Measurements from ENCODE around the gene NECTIN3. TPM values are rescaled to one million over a fixed set of nuclear protein-coding genes. Genes with fewer than 3 reads are reported as not detected.
A peak's percentile ranks its signal among the peaks of the same experiment; 100 is the strongest.

Gene NECTIN3, protein sequence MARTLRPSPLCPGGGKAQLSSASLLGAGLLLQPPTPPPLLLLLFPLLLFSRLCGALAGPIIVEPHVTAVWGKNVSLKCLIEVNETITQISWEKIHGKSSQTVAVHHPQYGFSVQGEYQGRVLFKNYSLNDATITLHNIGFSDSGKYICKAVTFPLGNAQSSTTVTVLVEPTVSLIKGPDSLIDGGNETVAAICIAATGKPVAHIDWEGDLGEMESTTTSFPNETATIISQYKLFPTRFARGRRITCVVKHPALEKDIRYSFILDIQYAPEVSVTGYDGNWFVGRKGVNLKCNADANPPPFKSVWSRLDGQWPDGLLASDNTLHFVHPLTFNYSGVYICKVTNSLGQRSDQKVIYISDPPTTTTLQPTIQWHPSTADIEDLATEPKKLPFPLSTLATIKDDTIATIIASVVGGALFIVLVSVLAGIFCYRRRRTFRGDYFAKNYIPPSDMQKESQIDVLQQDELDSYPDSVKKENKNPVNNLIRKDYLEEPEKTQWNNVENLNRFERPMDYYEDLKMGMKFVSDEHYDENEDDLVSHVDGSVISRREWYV
- 57.7 and 106 TPM in 2 replicates for total RNA-seq

DNA sequence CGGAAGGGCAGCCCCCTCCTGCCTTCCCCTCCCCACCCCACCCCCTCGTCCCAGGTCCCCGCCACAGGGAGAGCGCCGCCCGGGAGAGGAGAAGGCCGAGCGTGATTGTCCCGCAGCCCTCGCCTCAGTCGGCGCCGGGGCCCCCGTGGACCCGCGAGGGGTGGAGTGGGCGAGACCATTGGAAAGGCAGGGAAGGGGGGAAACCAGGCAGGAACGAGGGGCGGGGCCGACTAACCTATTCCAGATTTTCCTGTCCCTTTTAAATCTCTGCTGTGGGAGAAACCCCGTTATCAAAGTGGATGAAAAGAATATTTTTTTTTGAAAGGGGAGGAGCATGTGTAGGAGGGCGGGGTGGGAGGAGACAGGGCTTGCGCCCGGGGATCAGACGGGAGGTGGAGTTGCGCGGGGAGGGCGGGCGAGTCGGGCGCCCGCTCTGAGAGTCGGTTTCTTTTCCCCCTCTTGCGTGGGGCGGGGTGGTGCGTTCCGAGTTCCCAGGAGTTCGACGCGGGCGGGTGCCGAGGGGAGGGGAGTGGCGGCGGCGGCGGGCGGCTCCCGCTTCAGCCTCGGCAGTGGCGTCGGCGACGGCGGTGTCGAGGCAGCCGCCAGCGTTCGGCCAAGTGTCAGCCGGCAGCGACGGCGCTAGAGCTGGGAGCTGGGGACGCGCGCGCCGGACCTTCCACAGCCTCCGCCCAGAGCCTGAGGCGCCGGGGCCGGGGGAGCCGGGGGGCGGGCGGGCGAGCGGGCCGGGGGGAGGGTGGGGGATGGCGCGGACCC, at the start of gene NECTIN3:
TSS of gene NECTIN3 (plus strand) at position 560 of the 774 bp plus-strand sequence. CDS start at position 762, 202 bp downstream.
- peak; percentile 92 for DNase-seq

DNA sequence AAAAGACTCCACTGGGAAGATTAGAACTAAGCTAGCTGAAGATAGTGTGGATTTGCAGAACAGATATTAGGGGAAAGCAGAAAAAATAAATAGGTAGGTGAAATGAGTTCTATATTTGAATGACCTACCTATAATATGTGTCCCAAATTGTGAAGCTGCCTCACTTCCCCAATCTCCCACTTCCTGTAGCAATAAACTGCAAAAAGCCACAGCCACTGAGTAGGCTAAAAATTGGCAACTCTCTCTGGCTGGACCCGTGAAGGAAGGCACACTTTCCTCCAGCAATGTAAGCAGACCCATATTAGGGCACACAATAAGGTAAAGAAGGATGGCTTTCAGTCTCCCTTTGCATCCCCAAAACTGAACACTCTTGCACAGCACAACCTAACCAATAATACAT, 43.7 kb upstream of the NECTIN3 start:
- no peak for DNase-seq

DNA sequence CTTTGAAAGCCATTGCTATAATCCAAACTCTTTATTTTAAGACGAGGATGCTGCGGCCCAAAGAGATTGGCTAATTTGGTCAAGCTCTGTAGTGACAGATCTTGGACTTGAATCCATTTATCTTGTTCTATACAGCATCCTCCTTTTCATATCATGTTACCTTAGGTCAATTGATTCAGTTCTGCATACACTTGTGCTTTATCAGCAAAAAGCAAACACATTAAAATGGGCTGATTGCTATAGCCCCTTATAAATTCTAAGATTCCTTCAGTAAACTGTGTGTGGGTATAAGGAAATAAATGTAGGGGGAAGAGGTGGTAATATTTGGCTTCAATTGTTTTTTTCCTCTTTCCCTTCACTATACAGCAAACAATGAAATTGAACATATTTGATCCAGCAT, 40.1 kb upstream of the NECTIN3 start:
- no peak for DNase-seq

DNA sequence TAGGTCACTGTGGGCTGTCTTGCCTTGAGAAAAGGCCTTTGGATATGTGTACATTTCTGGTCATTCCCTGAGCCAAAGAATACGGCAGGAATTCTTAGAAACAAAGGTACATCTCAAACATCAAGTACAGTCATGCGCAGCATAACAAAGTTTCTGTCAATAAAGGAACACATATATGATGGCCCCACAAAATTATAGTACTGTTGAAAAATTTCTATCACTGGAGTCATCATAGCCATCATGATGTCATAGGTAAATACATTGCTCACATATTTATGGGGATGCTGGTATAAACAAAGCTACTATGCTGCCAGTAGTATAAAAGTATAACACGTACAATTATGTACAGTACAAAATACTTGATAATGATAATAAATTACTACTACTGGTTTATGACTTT, 38.9 kb upstream of the NECTIN3 start:
- no peak for DNase-seq

DNA sequence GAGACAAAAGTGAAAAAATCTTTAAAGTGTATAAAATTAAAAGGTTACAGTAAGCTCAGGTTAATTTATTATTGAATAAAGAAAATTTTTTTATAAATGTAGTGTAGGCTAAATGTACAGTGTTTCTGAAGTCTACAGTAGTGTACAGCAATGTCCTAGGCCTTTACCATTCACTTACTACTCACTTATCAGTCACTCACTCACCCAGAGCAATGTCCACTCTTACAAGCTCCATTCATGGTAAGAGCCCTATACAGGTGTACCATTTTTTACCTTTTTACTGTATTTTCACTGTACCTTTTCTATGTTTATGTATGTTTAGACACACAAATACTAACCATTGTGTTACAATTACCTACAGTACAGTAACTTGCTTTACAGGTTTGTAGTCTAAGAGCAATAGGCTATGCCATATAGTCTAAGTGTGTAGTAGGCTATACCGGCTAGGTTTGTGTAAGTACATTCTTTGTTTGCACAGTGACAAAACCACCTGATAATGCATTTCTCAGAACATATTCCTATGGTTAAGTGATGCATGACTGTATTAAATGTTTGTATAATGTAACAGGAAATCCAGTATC, 38.1 kb upstream of the NECTIN3 start:
- no peak for DNase-seq

DNA sequence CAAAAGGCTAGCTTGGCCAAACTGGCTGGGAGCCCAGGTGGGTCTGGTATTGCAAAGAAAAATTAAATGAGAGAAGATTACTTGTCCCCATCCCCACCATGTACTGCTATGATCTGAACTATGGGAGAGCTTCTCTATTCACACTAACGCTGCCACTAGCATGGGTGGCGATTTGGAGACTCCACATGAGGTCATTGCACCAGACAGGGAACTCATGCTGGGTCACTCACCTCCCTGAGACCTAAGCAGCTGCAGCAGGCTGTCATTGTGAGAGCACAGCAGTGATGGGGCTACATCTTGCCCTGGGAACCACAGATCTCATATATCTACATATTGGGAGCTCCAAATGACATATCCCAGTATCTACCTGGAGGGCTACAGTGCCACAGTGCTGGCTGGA, 36.3 kb upstream of the NECTIN3 start:
- DNase-seq, result no peak

DNA sequence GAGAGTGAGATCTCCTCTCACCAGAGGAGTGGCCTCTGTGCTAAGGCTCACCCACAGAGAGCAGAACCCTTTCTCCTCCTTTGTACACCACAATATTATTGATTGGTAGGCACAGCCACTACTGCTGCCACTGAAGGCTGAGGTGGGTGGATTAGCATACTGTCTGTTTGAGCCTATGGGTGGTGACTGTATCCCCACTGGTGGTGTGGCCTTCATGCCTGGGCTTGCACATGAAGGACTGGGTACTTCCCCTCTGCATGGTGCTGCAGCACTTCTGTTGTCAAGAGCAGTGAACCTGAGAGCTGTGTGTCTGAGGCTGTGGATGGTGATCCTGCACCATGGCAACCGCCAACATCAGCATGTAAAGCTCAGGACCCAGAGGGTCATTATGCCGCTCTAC, 35.7 kb upstream of the NECTIN3 start:
- DNase-seq, result no peak

DNA sequence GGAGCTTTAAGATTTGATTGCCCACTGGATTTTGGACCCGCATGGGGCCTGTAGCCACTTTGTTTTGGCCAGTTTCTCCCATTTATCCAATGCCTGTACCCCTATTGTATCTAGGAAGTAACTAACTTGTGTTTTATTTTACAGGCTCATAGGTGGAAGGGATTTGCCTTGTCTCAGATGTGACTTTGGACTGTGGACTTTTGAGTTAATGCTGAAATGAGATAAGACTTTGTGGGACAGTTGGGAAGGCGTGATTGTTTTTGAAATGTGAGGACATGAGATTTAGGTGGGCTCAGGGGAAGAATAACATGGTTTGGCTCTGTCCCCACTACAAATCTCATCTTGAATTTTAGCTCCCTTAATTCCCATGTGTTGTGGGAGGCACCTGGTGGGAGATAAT, 30.7 kb upstream of the NECTIN3 start:
- no peak for DNase-seq

DNA sequence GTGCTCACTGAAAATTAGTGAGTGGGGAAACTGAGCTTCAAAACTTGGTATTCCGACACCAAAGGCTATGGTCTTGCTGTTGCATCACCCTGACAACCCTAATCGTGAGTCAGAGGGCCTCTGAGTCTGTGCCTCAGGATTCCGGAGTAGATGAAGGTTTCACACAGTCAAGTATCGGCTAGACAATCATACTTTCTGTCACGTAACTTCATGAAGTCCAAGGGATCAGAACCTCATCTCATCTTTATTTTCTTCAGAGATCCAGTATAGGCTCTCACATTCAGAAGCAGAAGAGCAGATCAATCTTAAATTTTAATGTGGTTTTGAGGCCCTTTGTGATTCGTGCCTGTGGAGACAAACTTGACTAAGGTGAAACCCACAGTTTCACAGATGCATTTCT, 26.1 kb upstream of the NECTIN3 start:
- no peak for DNase-seq

DNA sequence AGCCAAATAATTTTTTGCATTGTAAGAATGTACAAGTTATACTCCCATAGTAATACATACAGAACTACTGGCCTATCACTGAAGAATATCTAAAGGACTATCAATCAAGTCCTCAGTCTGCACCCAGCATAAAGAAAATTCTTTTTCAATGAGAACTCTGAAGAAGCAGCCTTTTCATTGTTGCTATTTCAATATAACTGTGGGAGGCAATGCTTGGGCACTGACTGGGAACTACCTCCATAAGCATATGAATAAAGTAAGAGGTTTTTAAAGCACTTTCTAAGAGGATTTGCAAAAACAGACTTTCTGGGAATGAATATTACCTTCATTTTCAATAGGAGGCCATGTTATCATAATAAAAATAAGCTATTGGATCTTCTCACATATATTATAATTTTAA, 24.6 kb upstream of the NECTIN3 start:
- no peak for DNase-seq

DNA sequence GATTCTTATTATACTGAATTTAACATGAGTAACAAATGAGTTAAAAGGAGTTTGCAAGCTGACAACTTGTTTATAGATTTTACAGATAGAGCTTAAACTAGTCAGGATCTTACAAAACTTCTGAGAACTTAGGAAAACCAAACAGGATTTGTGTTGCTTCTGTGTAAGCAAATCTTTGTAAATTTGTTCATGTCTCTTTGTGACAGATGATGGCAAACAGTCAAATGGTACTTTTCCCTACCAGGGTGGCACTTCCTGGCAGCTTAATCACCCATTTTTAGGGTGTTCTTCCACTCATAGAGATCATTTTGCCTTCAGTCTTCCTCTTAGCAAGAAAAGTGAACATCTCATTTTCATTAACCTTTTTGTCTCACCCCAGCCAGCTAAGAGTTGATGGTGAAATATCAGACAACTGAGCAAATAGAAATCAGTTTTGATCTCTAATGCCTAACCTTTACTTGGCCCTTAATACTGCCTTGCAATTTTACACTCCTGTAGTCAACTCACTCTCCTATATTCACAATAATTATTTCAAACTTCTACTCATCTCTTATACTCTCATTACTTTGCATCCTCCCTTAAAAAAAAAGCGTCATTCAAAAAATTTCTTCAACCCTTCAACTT, 23.7 kb upstream of the NECTIN3 start:
- no peak for DNase-seq

DNA sequence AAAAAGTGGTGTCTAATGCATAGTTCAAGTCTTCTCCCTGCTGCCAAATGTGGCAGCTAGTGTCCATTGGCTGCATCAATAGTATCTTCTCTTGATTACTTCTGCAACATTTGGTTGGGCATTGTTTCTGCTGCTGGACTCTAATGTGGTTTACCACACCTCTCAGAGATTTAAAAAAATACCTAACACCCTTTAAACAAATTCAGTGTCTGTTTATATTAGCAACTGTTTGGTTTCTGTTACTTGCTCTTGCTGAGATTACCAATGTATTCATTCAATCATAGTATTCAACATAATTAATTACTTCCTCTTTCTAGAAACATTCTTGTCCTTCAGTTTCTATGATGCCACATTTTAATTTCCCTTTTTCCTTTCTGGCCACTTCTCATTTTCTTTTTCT, 20.3 kb upstream of the NECTIN3 start:
- DNase-seq, result no peak

DNA sequence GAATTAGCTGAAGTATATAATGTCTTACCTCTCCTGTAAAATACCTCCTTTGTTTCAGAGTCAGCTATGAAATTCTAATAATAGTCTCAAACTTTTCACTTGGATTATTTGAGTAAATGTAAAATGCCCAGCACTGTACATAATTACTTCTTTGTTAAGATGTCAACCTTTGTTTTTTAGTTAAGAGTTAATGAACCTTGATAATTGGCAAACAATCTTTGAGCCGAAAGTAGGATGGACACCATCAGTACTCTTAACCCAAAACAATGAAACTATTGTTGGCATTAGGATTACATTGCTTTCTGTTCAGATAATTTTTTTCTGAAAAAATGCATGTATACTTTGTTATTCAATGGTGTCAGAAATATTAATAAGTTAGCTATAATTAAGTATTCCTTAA, 3.0 kb upstream of the NECTIN3 start:
- DNase-seq, result no peak

DNA sequence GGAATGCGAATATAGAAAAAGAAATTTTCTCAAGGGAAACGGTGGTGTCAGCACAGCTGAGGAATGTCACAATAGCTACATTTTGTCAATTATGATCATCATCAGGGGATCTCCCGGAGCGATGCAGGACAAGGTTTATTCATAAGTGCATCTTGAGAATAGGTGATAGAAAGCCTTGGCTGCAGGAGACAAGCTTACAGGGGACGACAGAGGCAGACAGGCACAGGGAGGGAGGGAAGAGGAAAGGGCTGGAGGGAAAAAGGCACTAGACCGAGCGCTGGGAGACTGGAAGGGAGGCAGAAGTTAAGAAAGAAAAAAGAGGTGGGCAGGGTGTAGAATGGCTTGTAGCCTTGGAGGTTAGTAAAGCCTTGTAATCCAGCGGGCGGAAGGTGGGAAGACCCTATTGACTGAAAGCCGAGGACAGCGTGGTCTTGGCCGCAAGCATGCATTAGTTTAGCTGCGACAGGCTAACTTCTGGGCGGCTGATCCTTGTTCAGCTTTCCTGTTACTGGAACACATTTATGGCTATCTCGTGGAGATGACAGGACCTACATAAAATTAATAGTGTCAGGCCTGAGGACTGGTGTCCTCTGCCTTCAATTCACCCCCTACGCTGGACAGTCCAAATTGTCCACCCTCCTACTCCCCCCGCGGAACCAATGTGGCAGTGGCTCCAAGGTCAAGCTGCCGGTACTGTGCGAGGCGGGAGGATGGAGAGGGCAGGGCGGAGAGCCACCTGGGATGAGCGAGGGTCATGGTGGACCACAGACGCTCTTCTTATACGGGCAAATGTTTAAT, 1.4 kb upstream of the NECTIN3 start:
- DNase-seq, result no peak

DNA sequence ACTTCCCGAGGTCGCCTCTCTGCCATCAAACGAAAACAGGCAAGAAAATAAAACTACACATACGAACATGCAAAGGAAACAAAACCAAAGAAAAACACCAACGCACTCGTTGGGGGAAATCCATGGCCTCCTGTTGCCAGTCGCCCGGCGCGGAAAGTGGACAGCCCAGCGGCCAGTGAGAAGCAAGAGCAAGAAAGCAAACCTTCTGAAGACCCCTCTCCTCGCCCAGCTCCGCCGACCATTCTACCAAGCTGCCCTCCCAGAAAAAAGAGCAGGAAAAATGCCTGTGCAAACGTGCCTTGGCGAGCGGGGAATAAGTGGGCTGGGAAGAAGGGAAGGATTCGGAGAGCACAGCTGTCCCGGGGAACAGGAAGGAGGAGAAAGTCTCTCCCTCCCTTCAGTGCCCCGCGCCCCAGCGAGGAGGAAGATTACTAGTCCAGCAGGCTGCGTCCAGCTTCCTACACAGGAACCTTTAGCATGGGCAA, 802 bp upstream of the NECTIN3 start:
- peak; percentile 50 for DNase-seq

DNA sequence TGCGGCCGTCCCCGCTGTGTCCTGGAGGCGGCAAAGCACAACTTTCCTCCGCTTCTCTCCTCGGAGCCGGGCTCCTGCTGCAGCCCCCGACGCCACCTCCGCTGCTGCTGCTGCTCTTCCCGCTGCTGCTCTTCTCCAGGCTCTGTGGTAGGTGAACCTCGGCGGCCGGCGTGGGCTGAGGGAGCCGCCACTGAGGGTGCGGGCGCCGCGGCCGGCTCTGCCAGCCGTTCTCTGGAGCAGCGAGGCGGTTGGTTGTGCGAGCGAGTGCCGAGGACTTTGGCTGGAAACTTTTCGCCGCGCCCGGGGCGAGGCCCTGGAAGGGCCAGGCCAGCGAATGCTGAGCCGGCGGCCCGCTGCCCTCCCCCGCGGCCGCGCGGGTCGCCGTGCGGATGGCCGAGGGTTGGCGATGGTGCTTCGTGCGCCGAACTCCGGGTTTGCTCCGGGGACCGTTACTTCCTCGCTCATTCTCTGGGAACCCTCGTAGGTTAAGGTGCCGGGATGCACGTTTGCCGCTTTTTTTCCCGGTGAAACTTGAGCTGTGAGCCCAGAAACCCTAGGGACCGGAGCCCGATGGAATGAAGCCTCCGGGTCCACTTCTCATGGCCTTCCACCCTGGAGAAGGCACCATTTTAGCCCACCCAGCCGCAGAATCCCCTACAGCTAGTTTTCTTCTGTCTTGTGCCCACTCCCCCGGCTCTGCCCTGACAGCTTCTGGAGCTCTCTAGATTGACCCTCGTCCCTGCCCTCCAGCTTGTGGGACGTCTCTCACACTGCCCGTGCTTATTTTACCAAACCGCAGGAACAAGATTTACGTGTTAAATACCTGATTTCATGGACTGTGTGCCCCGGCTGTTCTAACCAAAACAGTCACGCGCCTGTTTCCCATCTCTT, 660 bp downstream of the NECTIN3 start:
- DNase-seq, result peak; percentile 31

DNA sequence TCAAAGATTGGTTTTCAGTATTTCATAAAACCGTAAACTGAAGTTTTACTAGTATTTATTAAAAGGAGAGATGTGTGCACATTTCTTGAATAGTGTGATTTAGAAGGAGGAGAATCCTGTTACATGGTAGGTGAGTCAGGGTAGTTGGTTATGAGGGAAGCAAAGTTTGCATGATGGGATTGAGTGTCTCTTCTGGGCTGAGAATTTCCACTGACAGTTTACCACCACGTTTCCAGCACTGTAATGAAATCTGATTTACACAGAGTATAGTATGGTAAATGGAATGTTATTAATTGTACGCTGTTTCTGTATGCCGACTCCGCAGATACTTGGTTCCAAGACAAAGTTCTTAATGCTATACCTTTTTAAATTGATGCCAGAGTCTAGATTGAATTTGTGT, 1.6 kb downstream of the NECTIN3 start:
- peak; percentile 9 for DNase-seq

DNA sequence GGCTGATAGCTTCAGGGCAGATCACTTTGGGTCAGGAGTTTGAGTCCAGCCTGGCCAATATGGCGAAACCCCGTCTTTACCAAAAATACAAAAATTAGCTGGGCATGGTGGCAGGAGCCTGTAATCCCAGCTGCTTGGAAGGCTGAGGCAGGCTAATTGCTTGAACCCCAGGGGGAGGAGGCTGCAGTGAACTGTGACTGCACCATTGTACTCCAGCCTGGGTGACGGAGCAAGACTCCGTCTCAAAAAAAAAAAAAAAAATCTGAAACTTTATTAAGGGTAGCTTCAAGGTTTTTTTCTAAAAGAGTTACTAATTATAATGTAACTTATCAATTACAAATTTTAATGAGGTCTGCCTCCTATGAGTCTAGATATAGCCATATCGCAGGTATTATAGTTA, 5.1 kb downstream of the NECTIN3 start:
- no peak for DNase-seq

DNA sequence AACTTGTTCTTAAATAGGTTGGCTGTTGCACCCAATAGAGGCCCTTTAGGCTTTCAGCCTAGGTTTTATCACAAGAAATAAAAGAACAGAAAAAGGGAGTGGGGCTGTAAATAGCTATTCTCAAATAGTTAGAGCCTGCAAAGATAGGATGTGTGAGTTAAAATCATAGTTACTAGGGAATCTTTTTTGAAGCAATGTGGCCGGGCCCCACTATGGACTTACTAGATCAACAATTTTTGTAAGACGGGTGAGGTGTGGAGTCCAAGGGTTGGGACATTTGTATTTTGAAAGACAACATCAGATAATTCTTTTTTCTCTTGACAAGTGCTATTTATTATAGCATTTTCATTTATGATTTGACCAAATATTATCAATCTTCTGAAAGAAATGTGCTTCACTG, 5.8 kb downstream of the NECTIN3 start:
- no peak for DNase-seq

DNA sequence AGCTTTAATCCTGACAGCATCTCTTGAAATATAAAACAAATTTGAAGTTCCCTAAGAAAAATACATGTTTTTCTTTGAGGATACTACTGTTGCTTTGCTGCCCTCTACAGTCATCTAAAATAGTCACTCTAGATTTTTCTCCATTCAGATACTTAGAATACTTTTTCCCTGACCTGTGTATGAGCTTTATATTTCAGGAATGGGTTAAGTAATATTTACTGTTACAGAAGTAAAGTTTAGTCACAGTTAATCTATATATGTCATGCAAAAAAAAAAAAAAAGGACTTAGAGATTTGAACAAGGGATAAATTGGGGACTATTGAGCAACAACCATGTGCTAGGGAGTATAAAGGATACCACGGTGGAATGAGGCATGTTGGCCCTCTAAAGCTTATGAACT, 8.8 kb downstream of the NECTIN3 start:
- peak; percentile 50 for DNase-seq

DNA sequence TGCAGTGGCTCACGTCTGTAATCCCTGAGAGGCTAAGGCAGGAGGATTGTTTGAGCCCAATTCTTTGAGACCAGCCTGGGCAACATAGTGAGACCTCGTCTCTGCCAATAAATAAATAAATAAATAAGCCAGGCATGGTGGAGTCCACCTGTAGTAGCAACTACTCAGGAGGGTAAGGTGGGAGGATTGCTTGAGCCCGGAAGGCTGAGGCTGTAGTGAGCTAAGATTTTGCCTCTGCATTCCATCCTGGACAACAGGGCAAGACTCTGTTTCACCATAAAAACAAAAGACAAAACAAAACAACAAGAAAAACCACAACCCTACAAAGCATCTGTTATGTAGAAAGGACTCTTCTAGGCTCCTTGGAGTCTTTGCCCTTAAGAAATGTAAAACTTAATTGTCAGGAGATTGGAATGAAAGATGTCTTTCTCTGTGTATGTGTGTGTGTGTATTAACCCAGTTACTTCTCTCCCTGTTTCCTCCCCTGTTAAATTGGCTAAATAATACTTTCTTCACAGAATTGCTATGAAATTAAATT, 9.5 kb downstream of the NECTIN3 start:
- no peak for DNase-seq

Data from dermis blood vessel endothelial cell (primary cell).